ENCODE results near the gene CSRNP3. TPM values are rescaled to one million over a fixed set of nuclear protein-coding genes. Genes with fewer than 3 reads are reported as not detected.

Gene CSRNP3
- total RNA-seq, 6 experiments from 2014 or later = 0.25 to 2.0 (median 1.0) TPM

GRCh38 chr2:165435611-165436010 lies 33.9 kb upstream of the CSRNP3 start:
- TF ChIP-seq CTCF (IDR thresholded peaks at IDR 0.05) (no peak), POLR2A (IDR thresholded peaks at IDR 0.05) (no peak)
- Histone ChIP-seq H3K27me3 (no peaks in the 10 kb centered on the region), H3K4me1 (no peaks in the 10 kb centered on the region), H3K4me3 (no peak overlapping the region), H3K9me3 (no peaks in the 10 kb centered on the region), H3K27ac (no peak overlapping the region), H3K36me3 (no peaks in the 10 kb centered on the region)
- ATAC-seq = no peak
- DNase-seq = no peak
- WGBS (ENCODE audit: insufficient coverage, low coverage, low lambda C conversion rate, missing lambda C conversion rate) = 53% methylated on average over 1 of the region's 1 CpG
- intact Hi-C loops (cut with DNase I) = no loop called here

GRCh38 chr2:165436559-165436958 lies 32.9 kb upstream of the CSRNP3 start:
- H3K27ac ChIP-seq = no peak overlapping the region
- intact Hi-C loops (cut with DNase I) = no loop called here
- H3K4me1 ChIP-seq = no peaks in the 10 kb centered on the region
- no peaks in the 10 kb centered on the region for H3K36me3 ChIP-seq
- H3K27me3 ChIP-seq = no peaks in the 10 kb centered on the region
- 67% methylated on average over 3 of the region's 3 CpGs for WGBS (ENCODE audit: insufficient coverage, low coverage, low lambda C conversion rate, missing lambda C conversion rate)
- ATAC-seq (no peak), DNase-seq (no peak)
- H3K9me3 ChIP-seq = no peaks in the 10 kb centered on the region
- H3K4me3 ChIP-seq = no peak overlapping the region
- no peak for TF ChIP-seq CTCF (IDR thresholded peaks at IDR 0.05)
- no peak for TF ChIP-seq POLR2A (IDR thresholded peaks at IDR 0.05)

- Histone ChIP-seq H3K27me3 (no peaks in the 10 kb centered on the region), H3K36me3 (no peaks in the 10 kb centered on the region), H3K4me1 (no peaks in the 10 kb centered on the region), H3K9me3 (no peaks in the 10 kb centered on the region), H3K4me3 (no peak overlapping the region), H3K27ac (no peak overlapping the region)
- TF ChIP-seq POLR2A (IDR thresholded peaks at IDR 0.05) (no peak), CTCF (IDR thresholded peaks at IDR 0.05) (no peak)
- ATAC-seq (no peak), DNase-seq (no peak)
- intact Hi-C loops (cut with DNase I) = no loop called here
- WGBS (ENCODE audit: insufficient coverage, low coverage, low lambda C conversion rate, missing lambda C conversion rate) = 5% methylated on average over 1 of the region's 1 CpG
Observed at GRCh38 chr2:165440367-165440766, 29.1 kb upstream of the CSRNP3 start.

- DNase-seq (no peak), ATAC-seq (no peak)
- Histone ChIP-seq H3K27me3 (no peaks in the 10 kb centered on the region), H3K36me3 (no peaks in the 10 kb centered on the region), H3K4me1 (no peaks in the 10 kb centered on the region), H3K9me3 (no peaks in the 10 kb centered on the region), H3K27ac (no peak overlapping the region), H3K4me3 (no peak overlapping the region)
- intact Hi-C loops (cut with DNase I) = no loop called here
- TF ChIP-seq POLR2A (IDR thresholded peaks at IDR 0.05) = no peak
- TF ChIP-seq CTCF (IDR thresholded peaks at IDR 0.05) = no peak
- WGBS (ENCODE audit: insufficient coverage, low coverage, low lambda C conversion rate, missing lambda C conversion rate) = 56% methylated on average over 1 of the region's 1 CpG
Observed at GRCh38 chr2:165443511-165443910, 26.0 kb upstream of the CSRNP3 start.

- ATAC-seq (no peak), DNase-seq (no peak)
- WGBS (ENCODE audit: insufficient coverage, low coverage, low lambda C conversion rate, missing lambda C conversion rate) = 66% methylated on average over 3 of the region's 3 CpGs
- H3K36me3 ChIP-seq = no peaks in the 10 kb centered on the region
- no peaks in the 10 kb centered on the region for H3K27me3 ChIP-seq
- intact Hi-C loops (cut with DNase I) = no loop called here
- no peak overlapping the region for H3K27ac ChIP-seq
- H3K9me3 ChIP-seq = no peaks in the 10 kb centered on the region
- TF ChIP-seq POLR2A (IDR thresholded peaks at IDR 0.05) = no peak
- no peak for TF ChIP-seq CTCF (IDR thresholded peaks at IDR 0.05)
- no peaks in the 10 kb centered on the region for H3K4me1 ChIP-seq
- no peak overlapping the region for H3K4me3 ChIP-seq
Observed at GRCh38 chr2:165448406-165448805, 21.1 kb upstream of the CSRNP3 start.

Measured in right lobe of liver (tissue), 6 donors.